SK-N-SH treated with all-trans-retinoic acid at 6 μM for 48 hours (cell line): ENCODE results near the gene RBM22.

Experiments
- ATAC-seq: fragments of 200-7000 bp; cut with Tn5 transposase; 3 replicates; pipeline ENCODE4 v1.9.1; 2020; ENCODE audit warnings: mild to moderate bottlenecking, moderate library complexity
- BACH2 ChIP-seq: fragments of 250-450 bp; sonication (Bioruptor Pico); IDR thresholded peaks from 2 replicates; pipeline ENCODE4 v1.9.0; 2021; ENCODE audit warnings: mild to moderate bottlenecking, borderline replicate concordance
- CREB5 ChIP-seq: fragments of 250-450 bp; sonication (Bioruptor Pico); IDR thresholded peaks from 2 replicates; pipeline ENCODE4 v1.5.1; 2020; ENCODE audit warnings: low read depth, mild to moderate bottlenecking, moderate library complexity
- CSDC2 ChIP-seq: fragments of 250-450 bp; sonication (Bioruptor Pico); IDR thresholded peaks from 2 replicates; pipeline ENCODE4 v1.5.0; 2020; ENCODE audit warnings: mild to moderate bottlenecking, moderate library complexity
- CSRNP3 ChIP-seq: fragments of 250-450 bp; sonication (Bioruptor Pico); IDR thresholded peaks from 2 replicates; pipeline ENCODE4 v1.5.1; 2021; ENCODE audit warnings: mild to moderate bottlenecking, moderate library complexity
- GLIS3 ChIP-seq: fragments of 250-450 bp; sonication (Bioruptor Pico); IDR thresholded peaks from 2 replicates; pipeline ENCODE4 v1.5.0; 2020; ENCODE audit warnings: mild to moderate bottlenecking, moderate library complexity
- PATZ1 ChIP-seq: fragments of 250-450 bp; sonication (Bioruptor Pico); IDR thresholded peaks from 2 replicates; pipeline ENCODE4 v1.8.0; 2020; ENCODE audit warnings: mild to moderate bottlenecking, moderate library complexity, borderline replicate concordance
- RARB ChIP-seq: fragments of 250-450 bp; sonication (Bioruptor Pico); IDR thresholded peaks from 2 replicates; pipeline ENCODE4 v1.8.0; 2021; ENCODE audit warnings: mild to moderate bottlenecking, moderate library complexity
- SNAI2 ChIP-seq: fragments of 250-450 bp; sonication (Bioruptor Pico); IDR thresholded peaks from 2 replicates; pipeline ENCODE4 v1.5.0; 2020; ENCODE audit warnings: mild to moderate bottlenecking, moderate library complexity
- TCF4 ChIP-seq: fragments of 250-450 bp; sonication (Bioruptor Pico); IDR thresholded peaks from 2 replicates; pipeline ENCODE4 v1.8.0; 2021; ENCODE audit warnings: mild to moderate bottlenecking, moderate library complexity, borderline replicate concordance
- TOX ChIP-seq: fragments of 250-450 bp; sonication (Bioruptor Pico); IDR thresholded peaks from 2 replicates; pipeline ENCODE4 v1.8.0; 2021; ENCODE audit warnings: mild to moderate bottlenecking, moderate library complexity, borderline replicate concordance
- TSHZ2 ChIP-seq: fragments of 250-450 bp; sonication (Bioruptor Pico); IDR thresholded peaks from 2 replicates; pipeline ENCODE4 v1.5.0; 2020; ENCODE audit warnings: mild to moderate bottlenecking, moderate library complexity
- ZFP3 ChIP-seq: fragments of 250-450 bp; sonication (Bioruptor Pico); IDR thresholded peaks from 2 replicates; pipeline ENCODE4 v1.5.0; 2020; ENCODE audit warnings: mild to moderate bottlenecking, moderate library complexity
- ZFP30 ChIP-seq: fragments of 450-650 bp; formaldehyde crosslinking; IDR thresholded peaks from 2 replicates; pipeline ENCODE4 v1.5.0; 2022; ENCODE audit warnings: mild to moderate bottlenecking, moderate library complexity
- ZNF565 ChIP-seq: fragments of 450-650 bp; formaldehyde crosslinking; conservative IDR thresholded peaks from 2 replicates; pipeline ENCODE4 v1.5.0; 2020; ENCODE audit warnings: low read depth, mild to moderate bottlenecking, moderate library complexity
- ZNF70 ChIP-seq: fragments of 450-650 bp; formaldehyde crosslinking; IDR thresholded peaks from 2 replicates; pipeline ENCODE4 v1.5.0; 2020; ENCODE audit warnings: mild to moderate bottlenecking, moderate library complexity

The RBM22 gene

GRCh38 chr5:150644058-150644457, 56.8 kb downstream of the RBM22 start:
- TF ChIP-seq ZNF565 (CRISPR knock-in tag) (no peak), TSHZ2 (CRISPR knock-in tag) (no peak), SNAI2 (no peak), ZFP3 (no peak)
- no peak for ATAC-seq

- TF ChIP-seq ZFP30 (CRISPR knock-in tag) = no peak
- 0 out of 2 replicates have a peak, but pooled peaks have one; percentile 2 for TF ChIP-seq ZFP3
- no peak for ATAC-seq
These were observed 57.7 kb downstream of the RBM22 start for GRCh38 chr5:150642991-150643710.

- TF ChIP-seq RARB = no peak
- TF ChIP-seq ZFP3 = peak; percentile 64; the same call in 1 of the 2 replicates
- 0 out of 2 replicates have a peak, but pooled peaks have one; percentile 59 for TF ChIP-seq CSDC2
- no peak for TF ChIP-seq TCF4 (CRISPR knock-in tag)
- TF ChIP-seq ZNF565 (CRISPR knock-in tag) = no peak
- TF ChIP-seq TSHZ2 (CRISPR knock-in tag) = peak; percentile 37; the same call in 1 of the 2 replicates
- no peak for TF ChIP-seq CSRNP3
- TF ChIP-seq PATZ1 (CRISPR knock-in tag) = peak; percentile 81; the same call in 1 of the 2 replicates
- ATAC-seq = peak; percentile 67
These were observed 58.3 kb downstream of the RBM22 start for GRCh38 chr5:150642567-150642927.

- TF ChIP-seq TOX = no peak
- TF ChIP-seq ZNF565 (CRISPR knock-in tag) = no peak
- no peak for TF ChIP-seq ZFP3
- TF ChIP-seq TCF4 (CRISPR knock-in tag) = no peak
- TF ChIP-seq ZNF70 (CRISPR knock-in tag) = no peak
- no peak for TF ChIP-seq TSHZ2 (CRISPR knock-in tag)
- TF ChIP-seq ZFP30 (CRISPR knock-in tag) = no peak
- TF ChIP-seq BACH2 = no peak
- TF ChIP-seq CSRNP3 = no peak
- TF ChIP-seq CREB5 (CRISPR knock-in tag) = no peak
- TF ChIP-seq GLIS3 (CRISPR knock-in tag) = no peak
- ATAC-seq = peak; percentile 2
These were observed 58.9 kb downstream of the RBM22 start for GRCh38 chr5:150641824-150642566.
